ENCODE data around the gene ADRA1B. TPM values are rescaled to one million over a fixed set of nuclear protein-coding genes. Genes with fewer than 3 reads are reported as not detected.

ADRA1B gene
- total RNA-seq, 1 experiment from 2014 or later, result not detected

DNA sequence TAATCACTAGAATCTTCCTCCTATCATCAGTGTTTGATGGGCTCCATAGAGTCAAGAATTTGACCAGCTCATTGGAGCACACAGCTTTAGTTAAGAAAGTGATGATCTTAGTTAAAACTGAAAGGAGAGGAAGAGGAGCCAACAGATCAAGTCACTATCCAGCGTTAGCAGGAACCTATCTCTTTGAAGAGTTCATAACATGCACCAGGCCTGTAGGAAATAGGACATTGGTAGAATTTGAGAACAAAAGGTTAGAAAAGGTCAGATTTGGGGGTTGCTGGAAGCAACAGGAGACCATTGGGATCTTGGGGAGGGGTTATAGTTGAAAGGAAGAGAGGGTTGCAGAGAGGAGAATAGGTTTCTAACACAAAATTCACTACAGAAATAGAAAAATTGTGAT is 11.4 kb upstream of the ADRA1B start:
- H2BK12ac ChIP-seq (ENCODE audit: insufficient read length, low read depth, low read length), result no peak overlapping the region
- H3K4ac ChIP-seq (ENCODE audit: low read depth, low read length), result no peak overlapping the region
- no peaks in the 10 kb centered on the region for H3K79me2 ChIP-seq (ENCODE audit: insufficient read depth, low read length)
- H3K4me3 Mint-ChIP-seq, result no peak overlapping the region
- H3K79me1 ChIP-seq (ENCODE audit: insufficient read depth, low read depth, low read length, poor library complexity, severe bottlenecking), result no peaks in the 10 kb centered on the region
- no peaks in the 10 kb centered on the region for H3K9me3 ChIP-seq (ENCODE audit: control insufficient read depth, low read depth, low read length)
- H3K27me3 Mint-ChIP-seq (ENCODE audit: low read depth), result no peaks in the 10 kb centered on the region
- H4K8ac ChIP-seq (replicated peaks; ENCODE audit: insufficient read length, low read depth, low read length), result no peak overlapping the region
- no peaks in the 10 kb centered on the region for H3K27me3 ChIP-seq (ENCODE audit: insufficient read depth, low read length)
- H3K14ac ChIP-seq (ENCODE audit: insufficient read depth, low read length), result no peak overlapping the region
- H2BK20ac ChIP-seq (ENCODE audit: low read depth, low read length, poor library complexity, severe bottlenecking), result no peak overlapping the region
- no peaks in the 10 kb centered on the region for H3K36me3 Mint-ChIP-seq (ENCODE audit: insufficient read depth in 1 of 3, low read depth in 3 of 3)
- no peak overlapping the region for H4K91ac ChIP-seq (ENCODE audit: insufficient read length, low read depth, low read length)
- no peak for DNase-seq
- TF ChIP-seq, protein P1, sequence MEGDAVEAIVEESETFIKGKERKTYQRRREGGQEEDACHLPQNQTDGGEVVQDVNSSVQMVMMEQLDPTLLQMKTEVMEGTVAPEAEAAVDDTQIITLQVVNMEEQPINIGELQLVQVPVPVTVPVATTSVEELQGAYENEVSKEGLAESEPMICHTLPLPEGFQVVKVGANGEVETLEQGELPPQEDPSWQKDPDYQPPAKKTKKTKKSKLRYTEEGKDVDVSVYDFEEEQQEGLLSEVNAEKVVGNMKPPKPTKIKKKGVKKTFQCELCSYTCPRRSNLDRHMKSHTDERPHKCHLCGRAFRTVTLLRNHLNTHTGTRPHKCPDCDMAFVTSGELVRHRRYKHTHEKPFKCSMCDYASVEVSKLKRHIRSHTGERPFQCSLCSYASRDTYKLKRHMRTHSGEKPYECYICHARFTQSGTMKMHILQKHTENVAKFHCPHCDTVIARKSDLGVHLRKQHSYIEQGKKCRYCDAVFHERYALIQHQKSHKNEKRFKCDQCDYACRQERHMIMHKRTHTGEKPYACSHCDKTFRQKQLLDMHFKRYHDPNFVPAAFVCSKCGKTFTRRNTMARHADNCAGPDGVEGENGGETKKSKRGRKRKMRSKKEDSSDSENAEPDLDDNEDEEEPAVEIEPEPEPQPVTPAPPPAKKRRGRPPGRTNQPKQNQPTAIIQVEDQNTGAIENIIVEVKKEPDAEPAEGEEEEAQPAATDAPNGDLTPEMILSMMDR (conservative IDR thresholded peaks at IDR 0.05), result no peak
- H2AK5ac ChIP-seq (ENCODE audit: insufficient read length, low read length), result no peak overlapping the region
- no peak overlapping the region for H3K9ac ChIP-seq (ENCODE audit: extremely low read depth, insufficient read length, low read length)
- H3T11ph ChIP-seq (ENCODE audit: low read length), result no peak overlapping the region
- H2AFZ ChIP-seq (ENCODE audit: low read length), result no peak overlapping the region
- no peak overlapping the region for H2BK5ac ChIP-seq (ENCODE audit: insufficient read length, low read length)
- no peaks in the 10 kb centered on the region for H3K4me1 ChIP-seq (ENCODE audit: insufficient read depth, low read length)
- H3K23me2 ChIP-seq (ENCODE audit: insufficient read length, low read depth, low read length, poor library complexity, severe bottlenecking), result no peaks in the 10 kb centered on the region
- H3K27ac ChIP-seq (ENCODE audit: insufficient read length, low read depth, low read length), result no peak overlapping the region
- no peak overlapping the region for H3K27ac Mint-ChIP-seq
- no peak overlapping the region for H3K18ac ChIP-seq (ENCODE audit: insufficient read length, low read depth, low read length)
- no peak overlapping the region for H3K23ac ChIP-seq (ENCODE audit: insufficient read length, low read depth, low read length)
- no peak overlapping the region for H3K56ac ChIP-seq (ENCODE audit: insufficient read length, low read depth, low read length)
- H3K4me1 Mint-ChIP-seq, result peaks cover 13 to 15% of the 10 kb centered on the region in 2 experiments
- H3K9me3 Mint-ChIP-seq, result no peaks in the 10 kb centered on the region
- H4K5ac ChIP-seq (ENCODE audit: insufficient read length, low read depth, low read length), result no peak overlapping the region
- no peaks in the 10 kb centered on the region for H4K20me1 ChIP-seq (ENCODE audit: control insufficient read depth, insufficient read depth, insufficient read length)
- no CpG with 5 or more reads among the region's 1 CpG for WGBS (ENCODE audit: extremely low coverage, insufficient read length, low lambda C conversion rate)
- H2BK15ac ChIP-seq (ENCODE audit: low read depth, low read length), result no peak overlapping the region
- H2BK120ac ChIP-seq (ENCODE audit: low read depth, low read length, poor library complexity, severe bottlenecking), result no peak overlapping the region
- H3K4me2 ChIP-seq (ENCODE audit: insufficient read depth, insufficient read length, low read length), result no peak overlapping the region
